Psoas muscle (tissue), 8 donors: ENCODE results near the gene ARHGEF12. TPM values are rescaled to one million over a fixed set of nuclear protein-coding genes. Genes with fewer than 3 reads are reported as not detected.

Experiments
- ATAC-seq, 4 donors: fragments of 200-7000 bp; cut with Tn5 transposase; one replicate each; pipeline ENCODE4 v1.9.1; 2020; ENCODE audit warnings: moderate library complexity in 3 of 4, mild to moderate bottlenecking in 2 of 4
- DNase-seq, 2 donors: peaks; one replicate each; pipeline ENCODE4 v3.0.0-alpha.2; 2020
- H3K27ac ChIP-seq: fragments of 200-600 bp; one replicate; pipeline ENCODE4 v1.8.0; 2022
- H3K27me3 ChIP-seq, 3 donors: fragments of 200-600 bp in 1 of 3; one replicate each; pipeline versions ENCODE4 v1.6.1 to v1.8.0; 2013 to 2022; ENCODE audit warnings: low read length in 2 of 3, mild to moderate bottlenecking in 2 of 3, moderate library complexity in 1 of 3; ENCODE audit not compliant: insufficient read depth in 3 of 3
- H3K36me3 ChIP-seq, 2 donors: fragments of 200-600 bp in 1 of 2; one replicate each; pipeline versions ENCODE4 v1.6.1 to v1.8.0; 2013 to 2022; ENCODE audit warnings: low read depth in 1 of 2, mild to moderate bottlenecking in 1 of 2, moderate library complexity in 1 of 2; ENCODE audit not compliant: insufficient read depth in 1 of 2
- H3K4me1 ChIP-seq: fragments of 200-600 bp; one replicate; pipeline ENCODE4 v1.8.0; 2022
- H3K4me3 ChIP-seq: fragments of 200-600 bp; one replicate; pipeline ENCODE4 v1.8.0; 2022; ENCODE audit warnings: mild to moderate bottlenecking
- H3K9me3 ChIP-seq: fragments of 200-600 bp; one replicate; pipeline ENCODE4 v1.8.0; 2022
- CTCF ChIP-seq: fragments of 200-600 bp; IDR thresholded peaks from one replicate; pipeline ENCODE4 v1.8.0; 2022; ENCODE audit warnings: antibody characterized with exemption
- WGBS, 3 donors: extraction: QIAGEN DNeasy Blood & Tissue Kit; methylation state at CpG; one replicate each; pipeline versions ENCODE4 v1.1.6 to v1.1.7; 2013; 5-methylcytosine and 5-hydroxymethylcytosine counted together
- intact Hi-C, 2 donors: fragments of 100-400 bp; cut with DNase I; formaldehyde crosslinking; loops; one replicate each; pipeline versions ENCODE4 v1.11.0 to v1.14.2; 2022
- polyA plus RNA-seq, 3 donors: library from polyadenylated mRNA; stranded (reverse); fragments of 200-250 nt; gene quantifications; one replicate each; pipeline ENCODE4 v1.2.3, GENCODE V29; 2013
- total RNA-seq, 4 donors: library from RNA; stranded (reverse); fragmentation: NEBNext Ultra II Directional in 2 of 4; extraction: Animal tissue kit (Norgen Biotek cat#: 25700) in 2 of 4; gene quantifications; one replicate each; pipeline versions ENCODE4 v1.2.1 to v1.2.4, GENCODE V29; 2021 to 2023
- donor health status: healthy with polysubstance abuse.
- donor health status: DM: no; HTN: no; CAD: no; lungs with moderate emphysema.
- donor health status: Bipolar disorder and iron deficiency.
- donor health status: healthy.
- donor health status: DM: yes; HTN: yes; CAD: no.
- donor health status: DM: no; HTN: no; CAD: no.
- donor health status: DM: no; HTN: no; CAD: no.
- donor health status: DM: yes; HTN: yes; CAD: no.

Gene ARHGEF12
- total and polyA plus RNA-seq, 7 donors = 14.8 to 102 (median 45.6) TPM

GRCh38 chr11:120448240-120448639 is 112.0 kb downstream of the ARHGEF12 start:
- Histone ChIP-seq H3K9me3 (no peaks in the 10 kb centered on the region), H3K4me1 (no peaks in the 10 kb centered on the region), H3K4me3 (no peak overlapping the region), H3K36me3 (peaks cover 14 to 100% of the 10 kb centered on the region in 2 donors), H3K27ac (no peak overlapping the region), H3K27me3 (no peaks in the 10 kb centered on the region)
- 81 to 86% (median 82%) methylated on average over 3 of the region's 3 CpGs for WGBS, 3 donors
- DNase-seq = no peak
- intact Hi-C loops = no loop called here
- no peak for TF ChIP-seq CTCF
- ATAC-seq = no peak

- Histone ChIP-seq H3K36me3 (peaks cover 12 to 100% of the 10 kb centered on the region in 2 donors), H3K27ac (no peak overlapping the region), H3K27me3 (no peaks in the 10 kb centered on the region), H3K4me3 (no peak overlapping the region), H3K9me3 (no peaks in the 10 kb centered on the region), H3K4me1 (no peaks in the 10 kb centered on the region)
- DNase-seq (no peak), ATAC-seq (no peak)
- TF ChIP-seq CTCF = no peak
- intact Hi-C loops = no loop called here
Measured at GRCh38 chr11:120455487-120455886, 119.3 kb downstream of the ARHGEF12 start.

GRCh38 chr11:120457996-120458395 is 121.8 kb downstream of the ARHGEF12 start:
- Histone ChIP-seq H3K36me3 (peaks cover 8 to 100% of the 10 kb centered on the region in 2 donors), H3K27me3 (no peaks in the 10 kb centered on the region), H3K4me1 (no peaks in the 10 kb centered on the region), H3K9me3 (no peaks in the 10 kb centered on the region), H3K27ac (no peak overlapping the region), H3K4me3 (no peak overlapping the region)
- DNase-seq (no peak), ATAC-seq (no peak)
- 63 to 69% (median 68%) methylated on average over 1 of the region's 1 CpG for WGBS, 3 donors
- intact Hi-C loops = loop anchor here in 1 of 2 donors (2.0 kb wide), 1 partner anchor 17 kb away; no protein-coding TSS in a partner anchor
- TF ChIP-seq CTCF = no peak

GRCh38 chr11:120462825-120463224 is 126.6 kb downstream of the ARHGEF12 start:
- DNase-seq = no peak
- H3K4me3 ChIP-seq = no peak overlapping the region
- intact Hi-C loops = no loop called here
- WGBS, 3 donors = 95 to 100% (median 98%) methylated on average over 2 of the region's 2 CpGs
- no peaks in the 10 kb centered on the region for H3K27me3 ChIP-seq
- H3K4me1 ChIP-seq = no peaks in the 10 kb centered on the region
- H3K36me3 ChIP-seq = peaks cover 9 to 100% of the 10 kb centered on the region in 2 donors
- ATAC-seq = no peak
- no peak overlapping the region for H3K27ac ChIP-seq
- no peaks in the 10 kb centered on the region for H3K9me3 ChIP-seq
- TF ChIP-seq CTCF = no peak

GRCh38 chr11:120465921-120466534 is 129.8 kb downstream of the ARHGEF12 start:
- H3K4me1 ChIP-seq = no peaks in the 10 kb centered on the region
- DNase-seq (no peak), ATAC-seq (no peak)
- 88 to 92% (median 91%) methylated on average over 6 of the region's 6 CpGs for WGBS, 3 donors
- no peaks in the 10 kb centered on the region for H3K9me3 ChIP-seq
- H3K27me3 ChIP-seq = no peaks in the 10 kb centered on the region
- TF ChIP-seq CTCF = no peak
- H3K4me3 ChIP-seq = no peak overlapping the region
- H3K27ac ChIP-seq = no peak overlapping the region
- intact Hi-C loops = no loop called here
- H3K36me3 ChIP-seq = peaks cover 14 to 100% of the 10 kb centered on the region in 2 donors
